ENCODE data around the gene RPS19. TPM values are rescaled to one million over a fixed set of nuclear protein-coding genes. Genes with fewer than 3 reads are reported as not detected.

RPS19 gene
- total RNA-seq, 1 donor from 2014 or later, result 3,078 TPM

DNA sequence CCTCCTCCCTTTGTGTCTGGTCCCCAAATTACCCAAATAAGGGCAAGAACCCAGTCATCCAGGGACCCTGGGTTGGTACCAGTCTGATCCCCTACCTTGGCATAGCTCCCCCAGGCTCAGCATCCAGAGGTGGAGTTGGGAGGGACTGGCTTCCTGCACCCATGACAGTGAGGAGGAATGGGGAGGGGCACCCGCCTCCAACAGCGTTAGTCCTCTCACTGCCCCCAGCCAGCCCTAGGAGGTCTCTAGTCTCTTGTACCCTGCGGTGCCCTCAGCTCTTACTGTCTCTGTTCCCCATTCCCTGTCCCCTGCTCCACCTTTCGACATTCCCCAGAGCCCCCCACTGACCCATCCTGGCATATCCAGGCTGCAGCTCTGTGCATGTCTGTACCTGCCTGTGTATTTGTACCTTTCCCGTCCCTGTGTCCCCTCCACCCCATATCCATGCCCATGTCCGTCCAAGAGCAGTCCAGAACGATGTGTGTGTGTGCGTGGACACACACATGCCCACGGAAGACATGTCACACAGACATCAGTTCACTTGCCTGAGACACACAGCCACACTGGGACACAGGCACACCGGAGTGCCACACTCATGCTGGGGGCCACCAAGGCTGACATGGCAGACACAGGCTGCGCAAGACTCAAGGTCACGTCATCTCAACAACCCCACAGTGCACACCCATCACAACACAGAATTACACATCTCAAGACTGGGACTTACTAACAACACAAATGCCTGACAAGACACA, 50.4 kb downstream of the RPS19 start:
- Histone ChIP-seq H3K9me3 (ENCODE audit: insufficient read depth, low read depth, low read length) (peaks cover 3% of the 10 kb centered on the region), H3K27ac (ENCODE audit: low read depth, low read length) (no peak overlapping the region), H3K4me3 (ENCODE audit: insufficient read depth, low read depth, low read length) (no peak overlapping the region), H2AFZ (ENCODE audit: low read depth, low read length) (no peak overlapping the region), H3K79me2 (ENCODE audit: insufficient read depth, low read length) (no peaks in the 10 kb centered on the region), H3K4me2 (ENCODE audit: low read length) (no peak overlapping the region), H3K27me3 (ENCODE audit: insufficient read depth, low read length) (peaks cover 35% of the 10 kb centered on the region), H3K9ac (ENCODE audit: low read length) (no peak overlapping the region), H3K36me3 (ENCODE audit: insufficient read depth, low read length) (peaks cover under 1% of the 10 kb centered on the region), H3K4me1 (ENCODE audit: insufficient read depth, low read length) (no peaks in the 10 kb centered on the region), H4K20me1 (ENCODE audit: insufficient read depth, low read length) (peaks cover 41% of the 10 kb centered on the region)
- Mint-ChIP-seq H3K4me1 (ENCODE audit: low read depth, unreplicated experiment) (no peaks in the 10 kb centered on the region), H3K4me3 (ENCODE audit: unreplicated experiment) (no peak overlapping the region), H3K27ac (ENCODE audit: unreplicated experiment) (no peak overlapping the region), H3K9me3 (ENCODE audit: unreplicated experiment) (peaks cover 2% of the 10 kb centered on the region), H3K27me3 (ENCODE audit: low read depth, unreplicated experiment) (peaks cover 30% of the 10 kb centered on the region), H3K36me3 (ENCODE audit: low read depth, unreplicated experiment) (peaks cover 9% of the 10 kb centered on the region)
- TF ChIP-seq, protein P1, sequence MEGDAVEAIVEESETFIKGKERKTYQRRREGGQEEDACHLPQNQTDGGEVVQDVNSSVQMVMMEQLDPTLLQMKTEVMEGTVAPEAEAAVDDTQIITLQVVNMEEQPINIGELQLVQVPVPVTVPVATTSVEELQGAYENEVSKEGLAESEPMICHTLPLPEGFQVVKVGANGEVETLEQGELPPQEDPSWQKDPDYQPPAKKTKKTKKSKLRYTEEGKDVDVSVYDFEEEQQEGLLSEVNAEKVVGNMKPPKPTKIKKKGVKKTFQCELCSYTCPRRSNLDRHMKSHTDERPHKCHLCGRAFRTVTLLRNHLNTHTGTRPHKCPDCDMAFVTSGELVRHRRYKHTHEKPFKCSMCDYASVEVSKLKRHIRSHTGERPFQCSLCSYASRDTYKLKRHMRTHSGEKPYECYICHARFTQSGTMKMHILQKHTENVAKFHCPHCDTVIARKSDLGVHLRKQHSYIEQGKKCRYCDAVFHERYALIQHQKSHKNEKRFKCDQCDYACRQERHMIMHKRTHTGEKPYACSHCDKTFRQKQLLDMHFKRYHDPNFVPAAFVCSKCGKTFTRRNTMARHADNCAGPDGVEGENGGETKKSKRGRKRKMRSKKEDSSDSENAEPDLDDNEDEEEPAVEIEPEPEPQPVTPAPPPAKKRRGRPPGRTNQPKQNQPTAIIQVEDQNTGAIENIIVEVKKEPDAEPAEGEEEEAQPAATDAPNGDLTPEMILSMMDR (IDR thresholded peaks at IDR 0.05; ENCODE audit: insufficient read depth, low read depth, low read length), result no peak
- no peak for TF ChIP-seq EZH2 (IDR thresholded peaks at IDR 0.05; ENCODE audit: insufficient read depth, low read length)
- FAIRE-seq, result no peak
- no peak for DNase-seq (ENCODE audit: low read depth)

DNA sequence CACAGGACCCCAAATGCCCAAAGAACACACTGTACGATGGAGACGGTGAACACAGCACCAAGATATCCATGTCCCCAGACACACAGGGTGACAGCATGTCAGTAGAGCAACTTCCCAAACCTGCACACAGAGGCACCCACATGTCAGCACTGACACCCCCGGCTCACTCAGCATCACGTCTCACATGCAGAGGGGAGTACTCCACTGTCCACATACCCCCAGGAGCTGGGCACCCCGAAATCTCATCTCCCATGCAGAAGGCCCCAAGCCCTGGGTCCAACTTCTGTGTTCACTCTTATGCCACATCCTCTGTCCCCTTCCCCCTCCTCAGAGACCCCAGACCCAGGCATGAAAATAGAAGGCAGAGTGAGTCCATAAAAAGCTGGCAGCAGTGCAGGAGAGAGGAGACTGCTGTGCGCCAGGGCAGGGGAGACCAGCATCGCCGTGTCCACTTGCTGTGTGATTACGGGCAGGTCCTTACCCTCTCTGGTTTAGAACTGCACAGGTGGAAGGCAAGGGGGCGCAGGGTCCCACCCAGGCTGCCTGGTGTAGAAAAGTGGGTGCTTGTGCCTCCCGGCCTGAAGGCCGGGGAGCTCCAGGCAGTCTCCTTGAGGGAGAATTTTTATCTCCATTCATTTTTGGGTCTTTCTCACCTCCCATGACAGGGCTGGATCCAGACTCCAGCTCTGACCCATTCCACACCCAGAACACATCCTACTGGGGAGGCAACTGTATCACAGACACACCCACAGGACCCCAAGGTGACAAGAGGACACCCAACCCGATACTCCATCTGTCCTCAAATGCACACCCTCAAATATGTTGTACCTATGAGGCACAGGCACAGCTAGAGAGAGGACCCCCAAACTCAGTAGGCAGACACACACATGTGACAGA, 51.2 kb downstream of the RPS19 start:
- H3K4me3 Mint-ChIP-seq (ENCODE audit: unreplicated experiment), result no peak overlapping the region
- peaks cover 43% of the 10 kb centered on the region for H3K27me3 ChIP-seq (ENCODE audit: insufficient read depth, low read length)

More for the DNA sequence above, 51.2 kb downstream of the RPS19 start:
- H3K36me3 Mint-ChIP-seq (ENCODE audit: low read depth, unreplicated experiment), result peaks cover 5% of the 10 kb centered on the region
- H3K27me3 Mint-ChIP-seq (ENCODE audit: low read depth, unreplicated experiment), result peaks cover 30% of the 10 kb centered on the region
- Histone ChIP-seq H2AFZ (ENCODE audit: low read depth, low read length) (no peak overlapping the region), H3K9me3 (ENCODE audit: insufficient read depth, low read depth, low read length) (peaks cover 3% of the 10 kb centered on the region), H3K79me2 (ENCODE audit: insufficient read depth, low read length) (no peaks in the 10 kb centered on the region), H4K20me1 (ENCODE audit: insufficient read depth, low read length) (peaks cover 42% of the 10 kb centered on the region), H3K27ac (ENCODE audit: low read depth, low read length) (no peak overlapping the region), H3K36me3 (ENCODE audit: insufficient read depth, low read length) (no peaks in the 10 kb centered on the region), H3K9ac (ENCODE audit: low read length) (no peak overlapping the region), H3K4me2 (ENCODE audit: low read length) (no peak overlapping the region), H3K4me3 (ENCODE audit: insufficient read depth, low read depth, low read length) (no peak overlapping the region), H3K4me1 (ENCODE audit: insufficient read depth, low read length) (no peaks in the 10 kb centered on the region)
- TF ChIP-seq EZH2 (IDR thresholded peaks at IDR 0.05; ENCODE audit: insufficient read depth, low read length), result no peak
- TF ChIP-seq, protein P1 (IDR thresholded peaks at IDR 0.05; ENCODE audit: insufficient read depth, low read depth, low read length), result no peak
- DNase-seq (ENCODE audit: low read depth), result no peak
- H3K27ac Mint-ChIP-seq (ENCODE audit: unreplicated experiment), result peak overlapping the region; percentile 59
- FAIRE-seq, result no peak
- H3K9me3 Mint-ChIP-seq (ENCODE audit: unreplicated experiment), result peaks cover 2% of the 10 kb centered on the region
- no peaks in the 10 kb centered on the region for H3K4me1 Mint-ChIP-seq (ENCODE audit: low read depth, unreplicated experiment)

Measured in astrocyte (in vitro differentiated cells and primary cell).